Bronchial smooth muscle cell (primary cell): ENCODE measurements around the gene CTAGE4. TPM values are rescaled to one million over a fixed set of nuclear protein-coding genes. Genes with fewer than 3 reads are reported as not detected.

Experiments used
- total RNA-seq: library from RNA; depleted of rRNA; stranded (reverse); fragments of >200 nt; gene quantifications from 2 replicates; pipeline ENCODE4 v1.2.1, GENCODE V29; 2014

CTAGE4 gene
- 0.09 and 0.32 TPM in 2 replicates for total RNA-seq

GRCh38 chr7:144183166-144183565 is at the start of gene CTAGE4:
CTAGE4 (plus strand) TSS chr7:144183466; CDS start chr7:144183504, 38 bp downstream.

GRCh38 chr7:144195212-144195872 is 12.1 kb downstream of the CTAGE4 start, which contains the start of gene ARHGEF35:
ARHGEF35 (minus strand) TSS chr7:144195833; CDS start chr7:144188383, 7,450 bp downstream.

Other genes starting within 250 kb of the CTAGE4 start
- not detected in 2 replicates for gene OR2F2, start 248.2 kb upstream of the CTAGE4 start, total RNA-seq
- gene OR2F1, start 228.6 kb upstream of the CTAGE4 start, total RNA-seq, result not detected in 2 replicates
- not detected in 2 replicates for gene OR6B1, start 183.1 kb upstream of the CTAGE4 start, total RNA-seq
- gene OR2A5, start 134.5 kb upstream of the CTAGE4 start, total RNA-seq, result not detected in 2 replicates
- not detected in 2 replicates for gene OR2A25, start 113.7 kb upstream of the CTAGE4 start, total RNA-seq
- not detected in 2 replicates for gene OR2A12, start 97.2 kb upstream of the CTAGE4 start, total RNA-seq
- not detected in 2 replicates for gene OR2A2, start 73.9 kb upstream of the CTAGE4 start, total RNA-seq
- not detected in 2 replicates for gene OR2A14, start 60.3 kb upstream of the CTAGE4 start, total RNA-seq
- gene ARHGEF35, start 12.4 kb downstream of the CTAGE4 start, total RNA-seq, result 2.5 and 2.7 TPM in 2 replicates
- gene OR2A42, start 56.1 kb downstream of the CTAGE4 start, total RNA-seq, result under 0.01 TPM in 1 of 2 replicates, not detected in the other
- 0.09 TPM in 1 of 2 replicates, not detected in the other for gene OR2A7, start 81.3 kb downstream of the CTAGE4 start, total RNA-seq
- 0.16 and 0.60 TPM in 2 replicates for gene CTAGE8, start 85.8 kb downstream of the CTAGE4 start, total RNA-seq
- 0.09 TPM in 1 of 2 replicates, not detected in the other for gene OR2A1, start 129.0 kb downstream of the CTAGE4 start, total RNA-seq
- gene ARHGEF5, start 171.9 kb downstream of the CTAGE4 start, total RNA-seq, result 0.63 and 1.4 TPM in 2 replicates
- gene NOBOX, start 220.2 kb downstream of the CTAGE4 start, total RNA-seq, result not detected in 2 replicates